Measurements from ENCODE around the gene FGFR3.

DNA sequence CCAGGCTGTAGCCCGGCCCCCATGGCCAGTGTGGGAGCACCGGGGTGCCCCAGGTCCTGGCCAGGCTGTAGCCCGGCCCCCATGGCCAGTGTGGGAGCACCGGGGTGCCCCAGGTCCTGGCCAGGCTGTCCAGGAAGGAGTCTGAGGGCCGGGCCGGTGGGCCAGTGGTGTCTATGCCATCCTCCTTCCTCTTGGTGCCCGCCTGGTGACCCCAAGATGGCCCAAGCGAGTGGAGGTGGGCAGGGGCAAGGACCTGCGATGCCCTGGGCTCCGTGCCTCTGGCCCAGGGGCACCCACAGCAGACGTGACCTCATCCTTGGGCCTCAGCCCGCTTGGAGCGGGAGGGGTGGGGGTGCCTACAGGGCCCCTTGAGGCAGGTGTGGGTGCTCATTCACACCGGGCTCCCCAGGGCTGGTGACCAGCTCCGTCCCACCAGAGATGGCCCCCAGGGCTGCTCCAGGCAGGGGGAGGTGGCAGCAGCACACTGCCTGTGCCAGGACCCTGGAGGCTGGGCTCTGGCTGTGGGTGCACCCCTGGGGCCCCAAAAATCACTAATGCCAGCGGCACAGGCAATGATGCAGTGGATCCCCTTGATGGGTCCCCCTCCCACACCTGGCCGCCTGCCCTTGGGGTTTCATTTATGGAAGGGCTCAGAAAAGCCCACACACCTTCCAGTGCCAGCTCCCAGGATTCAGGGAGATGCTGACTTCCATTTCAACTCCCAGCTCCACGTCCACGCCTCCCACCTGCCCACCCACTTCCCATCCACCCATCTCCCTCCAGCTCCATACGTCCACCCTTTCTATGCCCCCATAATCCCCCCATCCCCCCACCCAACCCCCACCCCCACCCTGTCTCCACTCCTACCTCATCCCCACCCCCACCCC is 36.0 kb upstream of the FGFR3 start:
- TF ChIP-seq POLR2AphosphoS5 (IDR thresholded peaks at IDR 0.05; ENCODE audit: low read depth, low read length) (no peak), SIN3A (IDR thresholded peaks at IDR 0.05; ENCODE audit: borderline replicate concordance, insufficient read depth, low read depth, low read length) (no peak), TCF7L2 (IDR thresholded peaks at IDR 0.05; ENCODE audit: low read depth, low read length) (no peak)
- TF ChIP-seq, protein P1, sequence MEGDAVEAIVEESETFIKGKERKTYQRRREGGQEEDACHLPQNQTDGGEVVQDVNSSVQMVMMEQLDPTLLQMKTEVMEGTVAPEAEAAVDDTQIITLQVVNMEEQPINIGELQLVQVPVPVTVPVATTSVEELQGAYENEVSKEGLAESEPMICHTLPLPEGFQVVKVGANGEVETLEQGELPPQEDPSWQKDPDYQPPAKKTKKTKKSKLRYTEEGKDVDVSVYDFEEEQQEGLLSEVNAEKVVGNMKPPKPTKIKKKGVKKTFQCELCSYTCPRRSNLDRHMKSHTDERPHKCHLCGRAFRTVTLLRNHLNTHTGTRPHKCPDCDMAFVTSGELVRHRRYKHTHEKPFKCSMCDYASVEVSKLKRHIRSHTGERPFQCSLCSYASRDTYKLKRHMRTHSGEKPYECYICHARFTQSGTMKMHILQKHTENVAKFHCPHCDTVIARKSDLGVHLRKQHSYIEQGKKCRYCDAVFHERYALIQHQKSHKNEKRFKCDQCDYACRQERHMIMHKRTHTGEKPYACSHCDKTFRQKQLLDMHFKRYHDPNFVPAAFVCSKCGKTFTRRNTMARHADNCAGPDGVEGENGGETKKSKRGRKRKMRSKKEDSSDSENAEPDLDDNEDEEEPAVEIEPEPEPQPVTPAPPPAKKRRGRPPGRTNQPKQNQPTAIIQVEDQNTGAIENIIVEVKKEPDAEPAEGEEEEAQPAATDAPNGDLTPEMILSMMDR (IDR thresholded peaks at IDR 0.05), result no peak
- TF ChIP-seq, protein P2, sequence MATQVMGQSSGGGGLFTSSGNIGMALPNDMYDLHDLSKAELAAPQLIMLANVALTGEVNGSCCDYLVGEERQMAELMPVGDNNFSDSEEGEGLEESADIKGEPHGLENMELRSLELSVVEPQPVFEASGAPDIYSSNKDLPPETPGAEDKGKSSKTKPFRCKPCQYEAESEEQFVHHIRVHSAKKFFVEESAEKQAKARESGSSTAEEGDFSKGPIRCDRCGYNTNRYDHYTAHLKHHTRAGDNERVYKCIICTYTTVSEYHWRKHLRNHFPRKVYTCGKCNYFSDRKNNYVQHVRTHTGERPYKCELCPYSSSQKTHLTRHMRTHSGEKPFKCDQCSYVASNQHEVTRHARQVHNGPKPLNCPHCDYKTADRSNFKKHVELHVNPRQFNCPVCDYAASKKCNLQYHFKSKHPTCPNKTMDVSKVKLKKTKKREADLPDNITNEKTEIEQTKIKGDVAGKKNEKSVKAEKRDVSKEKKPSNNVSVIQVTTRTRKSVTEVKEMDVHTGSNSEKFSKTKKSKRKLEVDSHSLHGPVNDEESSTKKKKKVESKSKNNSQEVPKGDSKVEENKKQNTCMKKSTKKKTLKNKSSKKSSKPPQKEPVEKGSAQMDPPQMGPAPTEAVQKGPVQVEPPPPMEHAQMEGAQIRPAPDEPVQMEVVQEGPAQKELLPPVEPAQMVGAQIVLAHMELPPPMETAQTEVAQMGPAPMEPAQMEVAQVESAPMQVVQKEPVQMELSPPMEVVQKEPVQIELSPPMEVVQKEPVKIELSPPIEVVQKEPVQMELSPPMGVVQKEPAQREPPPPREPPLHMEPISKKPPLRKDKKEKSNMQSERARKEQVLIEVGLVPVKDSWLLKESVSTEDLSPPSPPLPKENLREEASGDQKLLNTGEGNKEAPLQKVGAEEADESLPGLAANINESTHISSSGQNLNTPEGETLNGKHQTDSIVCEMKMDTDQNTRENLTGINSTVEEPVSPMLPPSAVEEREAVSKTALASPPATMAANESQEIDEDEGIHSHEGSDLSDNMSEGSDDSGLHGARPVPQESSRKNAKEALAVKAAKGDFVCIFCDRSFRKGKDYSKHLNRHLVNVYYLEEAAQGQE (IDR thresholded peaks at IDR 0.05; ENCODE audit: insufficient read depth in 1 of 2, low read depth in 2 of 2, low read length in 1 of 2), result no peak
